GM21717 (cell line): ENCODE results near the gene CAGE1.

Experiments
- ATAC-seq: cut with Tn5 transposase; IDR thresholded peaks from one replicate; pipeline ENCODE4 v1.9.1; 2021; ENCODE audit warnings: mild to moderate bottlenecking, moderate library complexity; ENCODE audit not compliant: unreplicated experiment

CAGE1 gene

DNA sequence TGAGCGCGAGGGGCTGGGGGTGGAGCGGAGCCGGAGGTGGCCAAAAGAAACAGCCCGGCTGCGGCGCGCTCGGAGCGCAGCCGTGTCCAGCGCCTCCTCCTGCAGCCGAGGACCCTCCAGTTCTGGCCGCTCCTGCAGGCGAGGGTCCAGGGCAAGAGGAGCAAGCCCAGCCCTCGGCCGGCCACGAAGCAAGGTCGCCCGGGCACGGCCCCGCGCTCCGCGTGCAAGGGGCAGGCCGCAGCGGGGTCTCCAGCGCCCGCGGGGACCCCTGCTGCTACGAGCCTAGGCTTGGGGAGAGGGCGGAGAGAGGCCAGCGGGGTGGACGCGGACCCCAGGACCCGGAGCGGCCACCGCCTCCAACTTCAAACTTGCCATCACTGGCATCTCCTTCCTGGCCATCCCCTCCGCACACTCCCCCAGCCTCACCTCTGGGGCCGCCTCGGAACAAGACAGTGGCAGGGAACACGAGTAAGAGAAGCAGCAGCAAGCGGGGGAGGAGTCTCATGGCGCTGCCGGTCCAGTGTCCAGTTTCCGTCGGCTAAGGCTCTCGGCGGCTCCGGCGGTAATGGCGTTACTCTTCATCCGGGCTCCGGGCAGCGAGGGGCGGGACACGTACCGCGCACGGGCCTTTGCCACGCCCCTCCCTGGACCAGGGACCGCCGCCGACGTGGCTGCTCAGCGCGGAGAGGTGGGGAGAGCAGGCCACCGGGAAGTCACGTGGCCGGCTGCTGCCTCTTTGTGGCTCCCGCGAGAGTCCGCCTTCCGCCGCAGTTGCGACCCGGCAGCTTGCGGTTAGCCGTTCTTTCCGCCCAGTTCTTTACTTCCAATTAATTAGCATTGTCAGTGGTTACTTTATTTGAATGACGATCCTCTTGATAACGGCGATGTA, 76.7 kb downstream of the CAGE1 start, which contains the start of gene SSR1:
Gene SSR1 (minus strand): TSS at position 584 of the 889 bp plus-strand sequence. CDS start 79 bp downstream, at position 505.
- peak; percentile 96 for ATAC-seq

DNA sequence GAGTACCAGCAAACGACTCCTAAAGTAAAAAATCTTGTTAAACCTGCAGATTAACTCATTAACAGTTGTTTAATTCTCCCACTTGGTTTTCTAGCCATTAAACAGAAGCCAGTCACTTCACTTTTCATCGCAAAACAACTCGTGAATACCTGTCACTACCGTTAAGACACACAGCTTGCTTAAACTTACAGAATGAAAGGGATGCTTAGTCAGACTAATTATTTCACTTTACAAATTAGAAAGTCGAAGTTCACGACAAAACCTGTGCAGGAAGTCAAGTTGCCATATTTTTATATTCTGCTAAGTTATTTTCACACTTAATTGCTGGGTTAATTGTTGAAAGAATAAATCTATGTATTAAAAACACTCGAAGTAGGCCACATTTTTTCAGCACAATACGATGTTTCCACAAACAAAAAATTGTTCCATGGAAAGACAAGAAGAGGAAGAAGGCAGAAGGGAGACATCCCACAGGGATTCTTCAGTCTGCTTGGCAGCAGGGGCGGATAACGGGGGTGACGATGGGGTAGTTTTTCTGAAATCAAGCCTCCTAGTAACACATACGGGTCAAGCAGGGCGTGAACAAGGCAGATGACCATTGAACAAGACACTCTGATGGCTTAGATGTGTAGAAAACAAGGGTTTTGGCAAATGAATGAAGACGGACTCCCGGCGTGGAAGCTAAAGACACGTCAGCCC, 77.5 kb downstream of the CAGE1 start:
- no peak for ATAC-seq

DNA sequence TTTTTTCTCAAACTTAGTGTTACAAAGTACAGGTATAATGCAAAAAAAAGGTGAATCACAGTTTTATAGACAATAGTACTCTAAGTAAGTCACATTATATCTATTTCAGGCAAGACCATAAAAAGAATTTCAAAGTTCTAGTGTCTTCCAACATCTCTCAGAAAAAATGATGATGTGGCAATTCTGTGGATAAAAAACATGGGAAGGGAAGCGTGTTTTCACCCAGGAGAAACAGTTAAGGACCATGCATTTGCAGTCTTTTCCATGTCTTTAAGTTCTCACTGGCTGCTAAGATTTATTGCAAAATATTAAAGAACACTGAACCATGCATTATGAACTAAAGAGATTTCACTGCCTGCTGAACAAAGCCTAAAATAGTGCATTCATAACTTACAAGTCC, 78.4 kb downstream of the CAGE1 start:
- no peak for ATAC-seq

DNA sequence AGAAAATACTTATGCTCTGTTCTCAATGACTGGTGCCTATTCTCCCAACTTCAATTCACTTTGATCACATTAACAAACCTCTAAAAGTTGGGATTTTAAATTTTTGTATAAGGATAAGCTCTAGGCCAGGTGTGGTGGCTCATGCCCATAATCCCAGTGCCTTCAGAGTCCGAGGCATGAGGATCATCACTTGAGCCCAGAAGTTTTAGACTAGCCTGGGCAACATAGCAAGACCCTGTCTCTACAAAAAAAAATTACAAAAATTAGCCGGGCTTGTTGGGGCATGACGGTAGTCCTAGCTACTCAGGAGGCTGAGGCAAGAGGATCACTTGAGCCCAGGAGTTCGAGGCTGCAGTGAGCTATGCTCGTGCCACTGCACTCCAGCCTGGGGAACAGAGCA, 80.5 kb downstream of the CAGE1 start:
- ATAC-seq: no peak

DNA sequence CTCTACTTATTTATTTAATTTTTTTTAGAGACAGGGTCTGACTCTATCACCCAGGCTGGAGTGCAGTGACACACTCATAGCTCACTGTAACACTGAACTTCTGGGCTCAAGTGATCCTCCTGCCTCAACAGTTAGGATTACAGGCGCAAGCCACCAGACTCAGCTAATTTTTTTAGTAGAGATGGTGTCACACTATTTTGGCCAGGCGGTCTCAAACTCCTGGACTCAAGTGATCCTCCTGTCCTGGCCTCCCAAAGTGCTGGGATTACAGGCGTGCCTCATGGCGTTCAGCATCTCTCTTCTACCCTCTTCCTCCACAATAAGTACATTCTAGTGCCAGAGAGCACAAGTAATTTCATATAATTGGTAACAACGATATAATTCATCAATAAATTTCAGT, 82.0 kb downstream of the CAGE1 start:
- no peak for ATAC-seq

DNA sequence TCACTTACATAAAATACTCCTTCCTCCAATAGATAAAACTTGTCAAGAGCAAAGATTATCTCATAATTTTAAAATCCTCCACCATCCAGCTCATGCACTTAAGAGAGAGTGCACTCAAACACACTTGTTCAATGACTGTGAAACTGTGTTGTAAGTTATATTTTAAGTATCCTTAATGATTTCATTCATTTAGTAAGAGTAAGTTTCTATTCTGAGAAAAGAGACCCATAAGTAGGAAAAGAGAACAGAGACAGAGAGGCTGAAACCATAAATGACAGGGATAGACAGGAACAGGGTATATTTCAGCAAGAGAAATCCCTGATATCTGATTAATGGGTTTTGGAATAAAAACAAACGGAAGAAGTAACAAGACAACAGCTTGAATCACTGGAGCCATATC, 84.7 kb downstream of the CAGE1 start:
- no peak for ATAC-seq

DNA sequence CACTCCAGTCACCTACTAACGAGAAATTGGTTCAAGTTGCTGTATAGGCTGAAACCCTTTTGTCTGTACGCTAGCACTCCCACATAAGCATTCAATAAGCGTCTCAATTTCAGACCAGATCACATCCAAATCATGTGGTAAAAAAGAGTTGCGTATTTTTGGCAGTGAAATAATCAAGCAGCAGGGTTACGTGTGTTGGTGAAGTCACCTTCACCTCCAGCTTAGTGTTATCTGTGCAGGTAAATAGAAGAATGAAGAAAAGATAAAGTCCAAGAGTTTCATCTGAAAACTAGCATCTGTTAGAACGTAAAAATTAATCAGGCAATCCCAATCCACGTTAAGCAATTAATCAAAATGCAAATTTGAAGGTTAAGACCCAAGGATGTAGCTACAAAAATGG, 87.8 kb downstream of the CAGE1 start:
- no peak for ATAC-seq

DNA sequence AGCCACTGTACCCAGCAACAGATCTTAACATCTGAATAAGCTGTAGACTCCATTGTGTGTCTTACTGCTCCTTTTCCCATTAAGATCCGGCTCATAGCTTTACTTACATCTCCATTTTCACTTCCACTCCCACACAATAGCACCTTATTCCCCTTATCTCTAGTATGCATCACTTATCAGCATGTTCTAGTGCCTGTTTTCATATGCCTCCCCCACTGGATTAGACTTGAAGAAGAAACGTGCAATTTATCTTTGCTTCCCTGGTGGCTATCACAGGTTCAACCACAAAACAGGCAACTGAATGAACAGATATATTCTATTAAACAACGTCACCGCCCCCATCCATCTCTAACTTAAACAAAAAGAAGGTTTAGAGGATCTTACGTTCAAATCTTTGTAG, 88.6 kb downstream of the CAGE1 start:
- ATAC-seq: no peak

DNA sequence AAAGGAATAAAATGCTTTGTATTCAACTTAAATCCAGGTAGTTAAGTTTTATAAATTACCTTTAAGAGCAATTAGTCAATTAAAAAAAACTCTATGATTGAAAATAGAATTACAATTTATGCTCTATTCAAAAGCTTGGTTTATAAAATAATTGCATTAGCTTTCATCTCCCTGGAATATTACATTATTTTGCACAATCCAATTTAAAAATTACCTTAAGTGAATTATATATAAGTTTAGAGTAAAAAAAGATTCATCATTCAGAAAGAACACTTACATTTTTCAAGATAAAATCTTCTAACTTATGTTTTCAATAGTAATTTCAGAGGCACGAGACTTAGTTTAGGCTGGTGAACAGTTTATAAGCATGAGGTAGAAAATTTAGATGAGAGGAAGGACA, 91.4 kb downstream of the CAGE1 start:
- no peak for ATAC-seq

DNA sequence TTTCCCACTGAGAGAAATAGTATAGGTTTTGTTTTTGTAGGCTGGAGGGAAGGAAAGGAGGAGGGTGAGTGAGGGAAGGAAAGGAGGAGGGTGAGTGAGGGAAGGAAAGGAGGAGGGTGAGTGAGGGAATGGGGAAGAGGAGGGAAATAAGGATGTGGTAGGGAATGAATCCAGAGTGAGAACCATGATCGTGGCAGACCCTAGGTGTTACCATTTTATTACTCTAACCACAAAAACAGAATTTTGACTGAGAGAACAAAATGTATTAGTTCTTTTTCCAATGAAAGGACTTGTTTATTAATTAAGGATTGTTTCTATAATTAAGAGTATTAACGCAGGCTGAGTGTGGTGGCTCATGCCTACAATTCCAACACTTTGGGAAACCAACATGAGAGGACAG, 92.9 kb downstream of the CAGE1 start:
- no peak for ATAC-seq

DNA sequence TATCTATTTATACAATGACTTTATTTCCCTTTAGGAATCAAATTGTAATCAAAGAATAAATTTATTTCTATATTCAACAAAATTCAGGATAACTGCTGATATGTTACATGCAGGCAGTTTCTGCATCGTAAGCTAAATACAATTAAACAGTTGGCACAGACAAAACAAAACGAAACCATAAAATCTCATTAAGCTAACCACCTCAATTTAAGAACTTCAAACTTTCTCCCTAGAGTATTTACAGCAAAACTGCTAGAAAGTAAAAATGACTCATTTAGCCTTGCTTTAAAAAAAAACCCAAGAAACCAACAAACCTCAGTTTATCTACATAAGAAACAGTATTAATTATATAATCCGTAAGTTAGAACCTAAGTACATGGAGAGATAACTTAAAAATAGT, 93.6 kb downstream of the CAGE1 start:
- no peak for ATAC-seq

DNA sequence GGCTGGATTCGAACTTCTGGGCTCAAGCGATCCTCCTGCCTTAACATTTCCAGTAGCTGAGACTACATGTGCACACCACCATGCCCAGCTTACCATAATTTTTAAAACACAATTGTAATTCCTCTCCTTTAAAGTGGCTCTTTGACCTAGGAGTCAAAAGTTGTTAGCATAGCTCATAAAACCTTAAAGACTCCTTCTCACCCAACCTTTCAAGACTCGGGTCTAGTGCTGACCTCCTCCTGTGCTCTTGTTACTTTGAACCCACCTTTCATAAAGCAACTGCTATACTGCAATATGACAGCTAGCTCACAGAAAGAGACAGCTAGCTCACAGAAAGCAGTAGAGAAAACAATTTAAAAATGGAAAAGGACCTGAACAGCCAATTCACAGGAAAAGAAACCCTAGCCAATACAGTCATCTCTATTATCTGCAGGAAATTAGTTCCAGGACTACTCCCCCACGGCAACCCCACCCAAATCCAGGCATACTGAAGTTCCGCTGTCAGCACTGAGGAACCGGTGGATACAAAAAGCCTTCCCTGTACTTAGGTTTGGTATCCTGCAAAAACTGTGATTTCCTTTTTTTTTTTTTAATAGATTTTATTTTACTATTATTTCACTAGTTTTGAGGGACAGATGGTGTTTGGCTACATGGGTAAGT, 96.8 kb downstream of the CAGE1 start:
- ATAC-seq: no peak

DNA sequence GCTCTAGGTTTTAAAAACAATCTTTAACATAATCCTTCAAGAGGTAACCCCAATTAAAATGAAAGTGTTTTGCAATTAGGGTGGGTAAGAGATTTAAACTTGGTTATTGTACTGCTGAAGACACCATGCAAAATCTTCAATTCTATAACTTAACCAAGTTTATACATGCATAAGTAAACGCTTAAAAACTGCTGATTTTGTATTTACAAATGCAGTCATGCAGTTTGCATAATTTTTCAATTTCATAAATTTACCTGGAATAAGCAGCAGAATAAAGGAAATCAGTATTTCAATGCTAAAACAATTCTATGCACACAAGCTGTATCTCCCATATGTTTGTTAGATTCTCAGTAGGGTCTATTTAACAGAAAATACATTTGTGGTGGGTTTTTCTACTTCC, 99.5 kb downstream of the CAGE1 start:
- ATAC-seq: no peak

DNA sequence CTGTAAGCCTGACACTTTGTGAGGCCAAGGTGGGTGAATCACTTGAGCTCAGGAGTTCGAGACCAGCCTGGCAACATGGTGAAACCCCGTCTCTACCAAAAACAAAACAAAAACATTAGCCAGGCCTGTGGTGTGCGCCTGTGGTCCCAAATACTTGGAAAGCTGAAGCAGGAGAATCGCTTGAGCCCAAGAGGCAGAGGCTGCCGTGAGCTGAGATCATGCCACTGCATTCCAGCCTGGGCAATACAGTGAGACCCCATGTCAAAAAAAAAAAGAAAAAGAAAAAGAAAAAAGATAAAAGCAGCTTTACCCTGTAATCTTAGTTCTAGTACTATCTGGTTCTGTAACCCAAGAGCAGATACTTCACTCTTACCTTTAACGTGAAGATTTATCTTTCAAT, 104.1 kb downstream of the CAGE1 start:
- ATAC-seq: no peak

DNA sequence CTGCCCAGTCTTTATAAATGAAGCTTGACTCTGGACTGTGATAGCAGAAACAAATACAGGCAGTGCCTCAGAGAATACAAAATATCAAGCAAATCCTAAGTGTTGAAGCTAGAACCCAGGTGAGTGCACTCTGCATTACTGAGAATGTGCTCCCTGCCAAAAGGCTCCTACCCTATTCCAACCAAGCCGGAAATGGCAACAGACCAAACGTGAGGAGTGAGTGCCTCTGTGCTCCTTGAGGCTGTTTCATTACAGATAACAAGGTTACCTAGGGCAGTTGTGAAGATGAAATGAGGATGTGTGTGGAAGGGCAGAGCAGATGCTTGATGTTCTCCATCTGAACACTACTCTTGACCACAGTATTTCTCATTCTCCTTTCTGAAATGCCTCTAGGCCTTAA, 105.9 kb downstream of the CAGE1 start:
- no peak for ATAC-seq

DNA sequence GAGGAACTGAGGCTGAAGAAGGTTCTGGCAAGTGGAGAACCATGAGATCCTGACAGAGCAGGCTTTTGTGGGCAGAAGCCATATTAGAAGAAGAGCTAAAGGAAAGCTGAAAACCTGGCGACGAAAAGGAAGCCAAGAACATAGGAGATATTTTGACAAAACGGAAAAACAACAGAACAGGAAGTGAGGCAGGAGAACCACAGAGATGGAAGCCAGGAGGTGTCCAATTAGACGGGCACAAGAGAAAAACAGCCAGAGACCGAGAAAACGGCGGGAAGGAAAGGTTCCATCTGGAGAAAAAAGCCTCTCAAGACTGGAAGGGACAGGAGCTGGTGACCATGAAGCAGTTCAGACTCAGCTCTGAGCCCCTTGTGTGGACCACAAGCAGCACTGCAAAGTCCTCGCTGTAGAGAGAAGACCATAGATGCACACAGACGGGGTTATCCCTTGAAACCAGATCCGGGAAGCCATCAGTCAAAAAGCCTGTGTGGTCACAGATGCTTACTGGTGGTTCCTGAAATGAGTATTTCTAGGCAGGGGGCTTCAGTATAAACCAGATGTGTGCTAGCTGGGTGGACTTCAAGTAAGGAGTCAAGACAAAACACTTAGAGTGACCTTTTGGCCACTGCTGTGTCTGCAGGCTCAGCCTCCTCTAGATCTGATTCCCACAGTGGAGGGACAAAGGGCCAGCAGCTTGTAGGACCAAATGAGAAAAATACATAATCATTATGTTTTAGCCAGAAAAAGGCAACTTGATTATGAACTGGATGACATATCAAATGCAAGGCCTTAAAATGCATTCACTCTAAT, 107.2 kb downstream of the CAGE1 start:
- ATAC-seq: no peak
